TTC549 (cell line): Measurements from ENCODE around the gene RTCA.
"Not testable (repeated sequence)": the region's sequence is repeated elsewhere in the genome, so short reads cannot be mapped to it uniquely, and the experiment has no call there.

ENCODE experiments used
- FAIRE-seq: peaks from 2 replicates; lab custom pipeline; 2012; peaks lifted over from hg19 to GRCh38; lab: Jason Lieb, UNC

Gene RTCA

DNA sequence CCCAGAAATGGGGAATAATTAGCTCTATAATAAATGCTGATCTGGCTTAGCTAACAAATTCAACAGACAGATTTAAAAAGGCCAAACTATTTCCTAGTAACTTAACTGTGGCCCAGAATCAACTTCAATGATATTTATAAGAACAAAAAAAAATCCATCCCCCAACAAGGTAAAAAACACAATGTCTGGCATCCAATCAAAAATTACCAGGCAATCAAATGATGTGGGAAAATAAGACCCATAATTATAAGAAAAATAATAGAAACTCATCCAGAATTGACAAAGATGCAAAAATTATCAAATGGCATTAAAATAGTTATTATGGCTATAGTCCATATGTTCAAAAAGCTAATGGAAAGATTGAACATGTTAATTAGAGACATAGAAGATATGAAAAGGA lies 43.8 kb downstream of the RTCA start:
- FAIRE-seq = no peak

DNA sequence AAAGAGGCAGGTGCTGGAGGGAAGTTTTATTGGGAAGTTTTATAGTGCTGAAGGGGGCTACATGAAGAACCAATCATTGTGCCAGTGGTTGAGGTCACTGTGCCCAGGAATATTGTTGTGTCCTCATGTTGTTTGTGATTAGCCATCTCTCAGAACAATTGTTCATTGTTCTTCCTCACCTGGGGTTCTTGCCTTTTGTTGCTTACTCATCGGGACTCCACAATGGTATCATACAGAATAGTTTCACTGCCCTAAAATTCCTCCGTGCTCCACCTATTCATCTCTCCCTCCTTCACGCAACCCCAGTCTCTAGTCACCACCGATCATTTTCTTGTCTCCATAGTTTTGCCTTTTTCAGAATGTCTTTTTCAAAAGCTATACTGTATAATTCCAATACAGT lies 47.4 kb downstream of the RTCA start:
- no peak for FAIRE-seq

DNA sequence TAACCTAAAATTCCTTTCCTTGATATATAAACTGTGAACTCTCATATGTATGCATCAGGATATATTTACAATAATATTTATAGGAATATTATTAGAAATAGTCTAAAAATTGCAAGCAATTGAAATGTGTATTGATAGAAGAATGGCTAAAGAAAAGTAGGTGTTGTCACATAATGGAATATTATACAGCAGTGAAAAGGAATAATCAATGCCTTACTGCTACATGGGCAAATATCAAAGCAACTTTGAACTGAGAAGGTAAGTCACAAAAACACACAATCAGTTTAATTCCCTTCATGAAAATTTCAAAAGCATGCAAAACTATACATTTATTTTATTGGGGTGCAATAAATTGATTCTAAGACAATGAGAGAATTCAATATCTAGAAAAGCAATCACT lies 50.6 kb downstream of the RTCA start:
- FAIRE-seq = no peak

DNA sequence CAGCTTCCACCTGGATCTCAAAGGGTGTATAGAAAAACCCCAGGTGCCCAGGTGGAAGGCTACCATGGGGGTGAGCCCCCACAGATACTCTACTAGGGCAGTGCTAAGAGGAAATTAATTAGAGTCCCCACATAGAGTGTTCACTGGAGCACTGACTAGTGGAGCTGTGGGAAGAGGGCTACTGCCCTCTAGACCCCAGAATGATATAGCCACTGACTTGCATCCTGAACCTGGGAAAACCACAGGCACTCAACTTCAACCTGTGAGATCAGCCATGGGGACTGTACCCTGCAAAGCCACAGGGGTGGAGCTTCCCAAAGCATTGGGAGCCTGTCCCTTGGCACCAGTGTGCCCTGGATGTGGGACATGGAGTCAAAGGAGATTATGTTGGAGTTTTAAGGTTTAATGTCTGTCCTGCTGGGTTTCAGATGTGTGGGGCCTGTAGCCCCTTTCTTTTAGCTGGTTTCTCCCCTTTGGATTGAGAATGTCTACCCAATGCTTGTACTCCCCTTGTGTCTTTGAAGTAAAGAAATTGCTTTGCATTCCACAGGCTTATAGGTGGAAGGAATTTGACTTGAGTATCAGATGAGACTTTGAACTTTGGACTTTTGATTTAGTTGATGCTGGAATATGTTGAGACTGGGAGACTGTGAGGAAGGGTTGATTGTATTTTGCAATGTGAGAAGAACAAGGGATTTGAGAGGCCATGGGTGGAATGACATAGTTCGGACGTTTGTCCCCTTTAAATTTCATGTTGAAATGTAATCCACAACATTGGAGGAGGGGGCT lies 54.5 kb downstream of the RTCA start:
- FAIRE-seq = no peak

DNA sequence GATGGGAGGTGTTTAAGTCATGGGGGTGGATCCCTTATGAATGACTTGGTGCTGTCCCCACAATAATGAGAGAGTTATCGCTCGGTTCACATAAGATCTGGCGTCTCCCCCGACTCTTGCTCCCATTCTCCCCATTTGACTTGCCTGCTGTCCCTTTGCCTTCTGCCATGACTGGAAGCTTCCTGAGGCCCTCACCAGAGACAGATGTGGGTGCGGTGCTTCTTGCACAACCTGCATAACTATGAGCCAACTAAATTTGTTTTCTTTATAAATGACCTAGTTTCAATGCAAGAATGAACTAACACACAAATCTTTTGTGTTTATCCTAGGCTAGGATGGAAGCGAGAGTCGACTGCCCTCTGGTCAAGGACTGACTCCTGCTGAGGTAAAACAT lies 55.1 kb downstream of the RTCA start:
- FAIRE-seq = no peak

DNA sequence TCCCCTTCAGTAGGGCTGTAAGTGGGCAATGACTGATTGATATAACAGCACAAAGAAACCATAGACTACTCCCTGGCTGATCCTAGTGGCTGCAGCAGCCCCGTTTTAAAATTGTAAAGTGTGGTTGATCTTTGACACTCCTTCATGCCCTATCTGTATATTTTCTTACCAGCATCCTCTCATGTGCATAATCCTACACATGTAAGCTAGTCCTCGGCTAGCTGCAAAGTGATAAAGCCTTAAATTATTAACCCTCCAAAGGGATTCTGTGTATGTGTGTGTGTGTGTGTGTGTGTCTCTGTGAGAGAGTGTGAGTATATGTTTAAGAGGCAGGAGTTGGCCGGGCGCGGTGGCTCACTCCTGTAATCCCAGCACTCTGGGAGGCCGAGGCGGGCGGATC lies 55.5 kb downstream of the RTCA start:
- no peak for FAIRE-seq

DNA sequence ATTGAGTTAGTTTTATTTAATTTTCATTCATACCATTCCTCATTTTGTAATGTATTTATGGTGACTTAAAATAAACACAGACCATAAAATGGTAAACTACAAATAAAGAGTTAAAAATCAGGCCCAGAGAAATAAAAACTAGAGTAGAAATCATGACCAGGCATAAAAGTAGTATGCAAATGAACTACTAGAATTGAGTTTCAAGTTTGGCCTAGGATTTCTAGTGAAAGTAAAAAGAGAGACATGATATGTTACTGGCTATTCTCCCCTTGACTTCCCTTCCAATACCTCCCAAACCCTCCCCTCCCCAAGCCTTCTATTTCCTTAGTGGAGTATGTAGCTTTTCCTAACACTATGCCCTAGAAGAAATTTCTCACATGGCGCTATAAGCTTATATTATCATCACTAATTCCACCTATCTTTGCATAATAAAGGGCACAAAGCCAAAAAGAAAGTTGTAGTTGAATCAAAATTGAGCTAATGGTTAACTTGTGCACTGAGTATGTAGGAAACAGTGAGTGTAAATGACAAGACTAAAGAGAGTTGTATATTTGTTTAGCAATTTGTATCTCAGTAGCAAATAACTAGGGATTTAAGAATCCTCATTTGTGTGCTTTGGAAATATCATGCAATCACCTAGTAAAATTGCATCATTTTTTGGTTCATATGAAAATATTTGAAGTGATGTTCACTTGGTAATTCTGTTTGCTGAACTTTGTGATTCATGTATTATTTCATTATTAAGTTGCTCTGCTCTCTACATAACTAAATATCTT lies 56.6 kb downstream of the RTCA start:
- no peak for FAIRE-seq

DNA sequence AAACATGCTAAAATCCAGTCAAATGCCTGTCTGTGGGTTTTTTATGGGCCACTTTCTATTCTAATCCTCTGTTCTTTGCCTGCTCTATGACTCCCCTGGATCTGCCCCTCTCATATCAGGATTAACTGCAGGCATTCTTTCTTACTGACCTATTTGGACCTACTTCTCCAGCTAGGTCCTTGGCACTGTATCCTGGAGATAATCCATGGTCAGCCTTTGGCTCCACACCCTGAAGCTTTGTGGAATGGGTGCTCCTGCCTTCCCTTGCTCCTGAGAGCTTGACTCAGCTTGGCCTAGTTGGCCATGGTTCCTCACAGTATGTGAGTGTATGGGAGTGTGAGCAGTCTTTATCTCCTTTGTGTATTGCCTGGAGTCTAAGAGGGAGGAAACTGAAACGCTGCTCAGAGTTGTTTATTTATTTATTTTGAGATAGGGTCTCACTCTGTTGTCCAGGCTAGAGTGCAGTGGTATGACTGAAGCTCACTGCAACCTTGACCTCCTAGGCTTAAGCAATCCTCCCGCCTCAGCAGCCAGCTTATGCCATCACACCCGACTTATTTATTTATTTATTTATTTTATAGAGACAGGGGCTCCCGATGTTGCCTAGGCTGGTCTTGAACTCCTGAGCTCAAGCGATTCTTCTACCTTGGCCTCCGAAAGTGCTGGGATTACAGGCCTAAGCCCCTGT lies 57.5 kb downstream of the RTCA start:
- FAIRE-seq = no peak

DNA sequence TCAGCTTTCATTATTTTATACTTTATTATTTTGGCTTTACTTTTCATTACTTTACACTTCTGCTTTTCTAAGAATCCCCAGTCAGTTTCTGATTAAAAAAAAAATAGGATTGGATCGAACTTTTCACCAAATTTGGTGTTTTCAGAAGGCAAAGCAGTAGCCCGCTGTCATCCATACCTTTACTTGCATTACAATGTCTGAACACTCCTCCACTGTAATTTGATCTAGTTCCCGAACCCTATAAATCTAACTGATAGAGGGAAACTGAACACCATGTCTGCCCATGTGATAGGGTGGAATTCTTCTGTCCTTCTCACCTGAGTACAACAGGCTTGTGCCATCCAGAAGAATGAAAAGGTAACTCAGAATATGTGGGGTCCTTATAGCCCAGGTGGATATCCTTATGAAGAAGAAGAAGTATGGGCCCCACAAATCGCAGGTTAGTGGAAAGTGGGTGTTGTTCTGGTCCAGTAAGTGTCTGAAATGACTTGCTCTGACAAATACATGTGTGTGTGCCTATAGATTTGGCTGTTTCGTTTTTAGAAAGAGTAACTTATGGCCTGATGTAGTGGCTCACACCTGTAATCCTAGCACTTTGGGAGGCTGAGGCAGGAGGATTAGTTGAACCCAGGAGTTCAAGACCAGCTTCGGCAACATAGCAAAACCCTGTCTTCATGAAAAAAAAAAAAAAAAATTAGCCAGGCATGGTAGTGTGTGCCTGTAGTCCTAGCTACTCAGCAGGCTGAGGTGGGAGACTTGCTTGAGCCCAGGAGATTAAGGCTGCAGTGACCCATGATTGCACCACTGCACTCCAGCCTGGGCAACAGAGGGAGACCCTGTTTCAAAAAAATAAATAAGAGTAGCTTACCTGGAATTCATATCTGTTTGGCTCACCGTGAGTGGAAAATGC lies 59.7 kb downstream of the RTCA start:
- no peak for FAIRE-seq

DNA sequence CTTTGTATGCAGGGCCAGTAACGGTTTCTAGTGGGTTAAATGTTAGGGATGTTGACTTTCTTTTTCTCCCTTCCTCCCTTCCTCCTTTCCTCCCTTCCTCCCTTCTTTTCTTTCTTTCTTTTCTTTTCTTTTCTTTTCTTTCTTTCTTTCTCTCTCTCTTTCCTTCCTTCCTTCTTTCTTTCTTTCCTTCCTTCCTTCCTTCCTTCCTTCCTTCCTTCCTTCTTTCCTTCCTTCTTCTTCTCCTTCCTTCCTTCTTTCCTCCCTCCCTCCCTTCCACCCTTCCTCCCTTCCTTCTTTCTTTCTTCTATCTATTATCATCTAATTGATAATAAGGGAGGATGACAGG lies 60.3 kb downstream of the RTCA start:
- FAIRE-seq = not testable (repeated sequence)

DNA sequence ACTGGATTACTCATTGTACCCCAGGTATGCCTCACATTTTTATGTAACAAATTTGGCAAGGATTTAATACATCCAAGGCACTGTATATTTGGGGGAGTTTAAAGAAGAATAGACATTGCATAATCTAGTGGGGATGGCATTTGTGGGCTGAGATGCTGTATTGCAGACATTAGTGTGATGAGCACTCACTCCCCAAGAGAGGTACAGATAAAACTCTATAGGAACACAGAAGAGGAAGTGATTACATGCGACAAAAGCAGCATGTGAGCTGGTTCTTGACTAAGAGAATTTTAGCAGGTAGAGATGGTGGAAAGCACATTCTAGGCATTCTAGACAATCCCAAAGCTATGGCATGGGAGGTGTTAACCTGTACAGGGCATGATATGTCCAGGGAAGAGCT lies 62.1 kb downstream of the RTCA start:
- no peak for FAIRE-seq

DNA sequence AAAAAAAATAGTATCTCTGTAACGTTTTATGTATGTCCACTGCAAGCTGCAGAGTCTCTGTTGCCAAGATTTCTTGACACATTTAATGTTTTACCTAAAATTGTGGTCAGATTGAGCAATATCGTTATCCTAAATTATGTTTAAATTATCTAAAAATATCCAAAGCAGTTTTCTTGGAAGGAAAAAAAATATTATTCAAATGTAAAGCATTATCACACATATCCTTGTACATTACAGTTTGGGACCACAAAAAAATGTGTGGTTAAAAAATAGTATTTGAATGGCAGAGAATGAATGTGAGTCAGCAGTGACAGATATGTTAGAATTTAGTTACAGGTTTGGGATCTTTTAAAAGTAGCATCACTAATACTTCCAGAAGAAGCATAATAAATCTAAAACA lies 65.1 kb downstream of the RTCA start:
- peak; percentile 46 for FAIRE-seq

DNA sequence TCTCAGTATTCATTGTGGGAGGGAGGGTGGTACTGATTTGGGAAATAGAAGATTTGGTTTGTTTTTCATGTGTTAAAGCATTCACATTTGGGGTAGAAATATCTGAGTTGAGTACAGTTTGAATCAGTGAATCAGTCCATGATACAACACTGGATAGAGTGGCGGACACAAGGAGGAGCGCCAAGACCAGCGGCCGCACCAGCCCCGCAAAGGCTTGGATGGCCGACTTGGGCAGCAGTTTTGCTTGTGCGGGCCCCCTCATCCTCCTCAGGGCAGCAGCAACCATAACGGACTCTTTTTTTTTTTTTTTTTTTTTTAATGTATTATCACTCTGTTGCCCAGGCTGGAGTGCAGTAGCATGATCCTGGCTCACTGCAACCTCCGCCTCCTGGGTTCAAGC lies 66.3 kb downstream of the RTCA start:
- no peak for FAIRE-seq

DNA sequence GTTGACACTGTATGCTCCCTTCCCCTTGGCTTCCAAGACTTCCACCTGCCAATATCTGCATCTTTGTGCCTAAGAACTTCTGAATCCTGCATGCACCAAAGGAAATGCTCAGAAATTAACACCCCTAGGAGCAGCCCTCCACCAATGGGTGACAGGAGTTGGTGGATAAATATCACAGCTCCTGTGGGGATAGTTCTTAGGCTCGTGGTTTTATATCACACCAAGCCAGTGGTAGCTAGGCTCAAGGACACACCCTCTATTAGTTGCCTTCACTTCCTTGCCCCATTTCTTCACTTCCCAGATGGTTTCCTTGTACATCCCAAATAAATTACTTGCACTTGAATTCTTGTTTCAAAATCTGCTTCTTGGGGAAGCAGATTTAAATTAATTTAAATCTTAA lies 69.4 kb downstream of the RTCA start:
- FAIRE-seq = no peak

DNA sequence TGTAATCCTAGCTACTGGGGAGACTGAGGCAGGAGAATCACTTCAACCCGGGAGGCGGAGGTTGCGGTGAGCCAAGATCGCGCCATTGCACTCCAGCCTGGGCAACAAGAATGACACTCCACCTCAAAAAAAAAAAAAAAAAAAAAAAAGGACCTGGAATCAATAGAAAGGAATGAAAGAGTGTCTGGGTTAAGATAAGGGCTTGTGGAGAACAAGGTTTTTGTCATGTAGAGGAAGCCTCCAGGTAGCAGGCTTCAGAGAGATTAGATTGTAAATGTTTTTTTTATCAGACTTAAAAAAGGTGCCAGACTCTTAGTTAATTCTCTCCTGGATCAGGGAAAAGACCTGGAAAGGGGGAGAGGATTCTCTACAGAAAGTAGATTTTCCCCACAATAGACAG lies 71.9 kb downstream of the RTCA start:
- not testable (repeated sequence) for FAIRE-seq

DNA sequence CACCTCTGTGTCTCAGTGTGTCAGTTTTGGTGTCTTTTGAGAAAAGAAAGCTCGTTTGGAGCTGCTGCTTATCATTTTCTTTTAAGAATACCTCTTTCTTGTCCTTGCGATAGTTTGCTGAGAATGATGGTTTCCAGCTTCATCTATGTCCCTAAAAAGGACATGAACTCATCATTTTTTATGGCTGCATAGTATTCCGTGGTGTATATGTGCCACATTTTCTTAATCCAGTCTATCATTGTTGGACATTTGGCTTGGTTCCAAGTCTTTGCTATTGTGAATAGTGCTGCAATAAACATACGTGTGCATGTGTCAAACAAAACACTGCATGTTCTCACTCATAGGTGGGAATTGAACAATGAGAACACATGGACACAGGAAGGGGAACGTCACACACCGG lies 73.7 kb downstream of the RTCA start:
- not testable (repeated sequence) for FAIRE-seq

DNA sequence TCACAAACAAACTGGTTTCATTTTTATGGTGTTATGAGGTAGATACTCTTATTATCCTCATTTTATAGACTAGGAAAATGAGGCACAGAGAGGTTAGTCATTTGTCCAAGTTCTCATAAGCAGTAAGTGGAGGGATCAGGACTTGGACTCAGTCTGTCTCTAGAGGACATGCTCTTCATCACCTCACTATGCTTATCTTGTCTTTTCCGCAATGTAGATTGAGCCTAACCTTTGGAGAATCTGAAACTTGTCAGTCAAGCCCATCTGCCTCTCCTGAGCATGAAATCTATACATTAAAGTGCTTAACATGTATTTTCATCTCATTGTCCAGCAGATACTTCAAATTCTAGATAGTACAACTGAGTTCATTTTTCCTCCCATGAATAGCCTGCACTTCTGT lies 74.5 kb downstream of the RTCA start:
- FAIRE-seq = no peak

DNA sequence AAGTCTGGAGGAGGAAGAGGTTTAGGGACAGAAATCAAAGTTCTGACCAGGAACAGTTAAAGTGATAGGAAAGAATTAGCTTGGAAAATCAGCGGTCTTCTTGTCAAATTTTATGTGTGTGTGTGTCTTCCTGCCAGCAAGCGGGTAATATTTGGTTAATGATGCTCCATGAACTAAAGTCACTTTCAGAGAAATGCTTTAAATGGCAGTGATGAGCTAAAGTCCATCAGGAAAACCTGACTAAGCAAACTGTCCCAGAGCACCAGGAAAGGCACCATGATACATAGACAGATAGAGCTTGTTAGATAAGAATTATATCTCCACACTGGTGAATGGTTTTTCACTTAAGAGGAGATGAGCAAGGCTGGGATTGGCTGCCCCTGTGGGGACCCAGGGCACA lies 76.3 kb downstream of the RTCA start:
- FAIRE-seq = no peak
